Vagina (tissue), 2 donors: ENCODE data around the gene GNG14. TPM values are rescaled to one million over a fixed set of nuclear protein-coding genes. Genes with fewer than 3 reads are reported as not detected.

Experiments
- DNase-seq, 2 donors: peaks; one replicate each; pipeline ENCODE4 v3.0.0-alpha.2; 2017; ENCODE audit errors: extremely low spot score in 2 of 2
- H3K27ac ChIP-seq: fragments of 200-600 bp; sonication (generic); one replicate; pipeline ENCODE4 v1.5.1; 2019
- H3K27me3 ChIP-seq: fragments of 200-600 bp; sonication (generic); one replicate; pipeline ENCODE4 v1.5.1; 2019
- H3K36me3 ChIP-seq, 2 donors: fragments of 200-600 bp; sonication (generic); one replicate each; pipeline ENCODE4 v1.5.1; 2017 to 2019
- H3K4me1 ChIP-seq: fragments of 200-600 bp; sonication (generic); one replicate; pipeline ENCODE4 v1.5.1; 2019
- H3K4me3 ChIP-seq, 2 donors: fragments of 200-600 bp; sonication (generic); 1 replicate in 1 of 2; 2 replicates in 1 of 2; pipeline ENCODE4 v1.5.1; 2016 to 2019
- H3K9me3 ChIP-seq: fragments of 200-600 bp; sonication (generic); one replicate; pipeline ENCODE4 v1.5.1; 2019
- POLR2A ChIP-seq, 2 donors: fragments of 450-650 bp; IDR thresholded peaks; one replicate each; pipeline ENCODE4 v1.6.1; 2017; ENCODE audit warnings: antibody characterized with exemption in 2 of 2, mild to moderate bottlenecking in 2 of 2, moderate library complexity in 2 of 2
- POLR2AphosphoS5 ChIP-seq, 2 donors: sonication (generic); formaldehyde crosslinking; IDR thresholded peaks; one replicate each; pipeline ENCODE4 v1.9.0; 2017; ENCODE audit warnings: antibody characterized with exemption in 2 of 2, mild to moderate bottlenecking in 2 of 2, low read depth in 1 of 2; ENCODE audit not compliant: insufficient read depth in 1 of 2
- intact Hi-C: fragments of 100-400 bp; cut with DNase I; formaldehyde crosslinking; loops from one replicate; pipeline ENCODE4 v1.15.1; 2023
- small RNA-seq: library from RNA; depleted of rRNA; stranded (forward); fragments of <200 nt; gene quantifications from one replicate; pipeline ENCODE3, GENCODE V24; 2016
- total RNA-seq: library from RNA; depleted of rRNA; stranded (reverse); fragments of >200 nt; gene quantifications from one replicate; pipeline ENCODE4 v1.2.3, GENCODE V29; 2016
- TF ChIP-seq, protein P1 (sequence below), 3 experiments: fragments of 450-650 bp in 2 of 3; fragments of 200-600 bp in 1 of 3; sonication (generic) in 1 of 3; IDR thresholded peaks; one replicate each; pipeline ENCODE4 v1.5.1; 2017 to 2019; ENCODE audit warnings: antibody characterized with exemption in 3 of 3, mild to moderate bottlenecking in 2 of 3, moderate library complexity in 2 of 3

Gene GNG14
- total RNA-seq, 1 donor from 2014 or later: not detected

DNA sequence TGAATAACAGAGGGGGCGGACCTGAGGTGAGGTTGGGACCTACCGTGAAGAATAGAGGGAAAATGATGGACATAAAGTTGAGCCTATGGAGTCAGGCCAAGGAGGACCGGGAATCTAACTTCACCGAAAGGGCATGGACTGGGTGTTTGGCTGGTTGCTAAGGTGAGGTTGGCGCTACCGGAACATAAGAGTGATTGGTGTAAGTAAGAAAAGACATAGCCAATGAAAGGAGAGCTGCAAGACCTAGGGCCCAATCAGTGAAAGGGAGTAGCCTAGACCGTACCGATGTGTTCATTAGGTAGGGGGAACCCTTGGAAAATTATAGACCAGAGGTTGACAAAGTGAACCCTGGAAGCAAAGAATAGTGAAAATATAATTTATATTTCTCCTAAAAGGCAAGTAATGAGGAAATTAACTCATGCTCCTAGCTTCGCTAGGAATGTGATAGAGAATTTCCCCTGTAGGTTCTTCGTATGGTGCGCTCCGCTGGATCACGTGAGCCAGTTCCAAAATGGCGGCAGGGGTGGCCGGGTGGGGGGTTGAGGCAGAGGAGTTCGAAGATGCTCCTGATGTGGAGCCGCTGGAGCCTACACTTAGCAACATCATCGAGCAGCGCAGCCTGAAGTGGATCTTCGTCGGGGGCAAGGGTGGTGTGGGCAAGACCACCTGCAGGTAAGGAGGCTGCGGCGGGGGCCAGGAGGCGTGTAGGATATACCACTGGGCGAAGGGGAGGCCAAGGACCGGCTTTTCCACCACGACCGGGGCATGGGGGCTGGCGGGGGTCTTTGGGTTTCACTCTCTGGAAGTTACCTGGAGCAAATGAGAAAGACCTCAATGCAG lies 49.4 kb downstream of the GNG14 start, which contains the start of gene GET3:
TSS of gene GET3 (plus strand) at position 503 of the 840 bp plus-strand sequence. CDS start at position 512, 9 bp downstream.
- peak within 1 kb of the TSS; percentile 73 to 81 for H3K4me3 ChIP-seq
- intact Hi-C loops: no loop called here
- peak in 1 of 2 donors; percentile 99 for DNase-seq
- peaks cover 0 to 14% of the 10 kb centered on the region in 2 donors for H3K36me3 ChIP-seq
- no peaks in the 10 kb centered on the region for H3K9me3 ChIP-seq
- H3K4me1 ChIP-seq: peaks cover 44% of the 10 kb centered on the region
- TF ChIP-seq, protein P1, sequence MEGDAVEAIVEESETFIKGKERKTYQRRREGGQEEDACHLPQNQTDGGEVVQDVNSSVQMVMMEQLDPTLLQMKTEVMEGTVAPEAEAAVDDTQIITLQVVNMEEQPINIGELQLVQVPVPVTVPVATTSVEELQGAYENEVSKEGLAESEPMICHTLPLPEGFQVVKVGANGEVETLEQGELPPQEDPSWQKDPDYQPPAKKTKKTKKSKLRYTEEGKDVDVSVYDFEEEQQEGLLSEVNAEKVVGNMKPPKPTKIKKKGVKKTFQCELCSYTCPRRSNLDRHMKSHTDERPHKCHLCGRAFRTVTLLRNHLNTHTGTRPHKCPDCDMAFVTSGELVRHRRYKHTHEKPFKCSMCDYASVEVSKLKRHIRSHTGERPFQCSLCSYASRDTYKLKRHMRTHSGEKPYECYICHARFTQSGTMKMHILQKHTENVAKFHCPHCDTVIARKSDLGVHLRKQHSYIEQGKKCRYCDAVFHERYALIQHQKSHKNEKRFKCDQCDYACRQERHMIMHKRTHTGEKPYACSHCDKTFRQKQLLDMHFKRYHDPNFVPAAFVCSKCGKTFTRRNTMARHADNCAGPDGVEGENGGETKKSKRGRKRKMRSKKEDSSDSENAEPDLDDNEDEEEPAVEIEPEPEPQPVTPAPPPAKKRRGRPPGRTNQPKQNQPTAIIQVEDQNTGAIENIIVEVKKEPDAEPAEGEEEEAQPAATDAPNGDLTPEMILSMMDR (IDR thresholded peaks at IDR 0.05): peak in 1 of 3 experiments; percentile 19
- no peak for TF ChIP-seq POLR2A (IDR thresholded peaks at IDR 0.05)
- peak; percentile 77 to 99 for TF ChIP-seq POLR2AphosphoS5 (IDR thresholded peaks at IDR 0.05; ENCODE audit: insufficient read depth in 1 of 2, low read depth in 1 of 2)
- H3K27ac ChIP-seq: peak within 1 kb of the TSS; percentile 90
- no peaks in the 10 kb centered on the region for H3K27me3 ChIP-seq

DNA sequence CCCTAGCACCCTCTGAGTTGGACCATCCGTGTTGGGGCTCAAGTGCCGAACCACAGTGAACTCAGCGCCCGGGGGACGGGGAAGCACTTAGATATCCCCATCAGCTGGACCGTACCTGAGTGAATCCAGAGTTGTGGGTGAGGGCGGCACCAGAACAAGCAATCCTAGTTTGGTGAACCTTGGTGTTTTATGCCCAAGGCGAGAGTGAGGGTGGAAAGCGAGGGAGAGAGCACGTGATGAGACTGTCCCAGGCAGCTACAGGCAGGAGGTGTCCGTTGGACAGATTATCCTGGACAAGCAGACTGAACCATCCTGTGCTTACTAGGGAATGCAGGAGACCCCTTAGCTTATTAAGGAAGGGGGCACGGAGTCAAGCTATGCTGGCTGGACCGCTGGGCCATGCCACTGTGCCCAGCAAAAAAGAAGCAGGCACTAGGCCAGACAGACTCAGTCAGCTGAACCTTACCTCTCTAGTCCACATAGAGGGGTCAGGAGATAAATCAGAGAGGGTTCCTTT lies 50.1 kb downstream of the GNG14 start:
- Histone ChIP-seq H3K36me3 (peaks cover 0 to 14% of the 10 kb centered on the region in 2 donors), H3K27ac (peak overlapping the region; percentile 90)
- intact Hi-C loops: no loop called here

More for the DNA sequence above, 50.1 kb downstream of the GNG14 start:
- TF ChIP-seq POLR2AphosphoS5 (IDR thresholded peaks at IDR 0.05; ENCODE audit: insufficient read depth in 1 of 2, low read depth in 1 of 2): no peak
- TF ChIP-seq, protein P1 (IDR thresholded peaks at IDR 0.05): no peak
- TF ChIP-seq POLR2A (IDR thresholded peaks at IDR 0.05): no peak
- Histone ChIP-seq H3K27me3 (no peaks in the 10 kb centered on the region), H3K4me3 (peak overlapping the region; percentile 73 to 81), H3K4me1 (peaks cover 37% of the 10 kb centered on the region), H3K9me3 (no peaks in the 10 kb centered on the region)
- no peak for DNase-seq

Small RNA genes within 50 kb of the gene (small RNA-seq; reads per million reads assigned to genes)
- gene SNORD41: 1,029 reads per million, percentile 99 among the genes with 10 or more reads in this experiment

Other genes starting within 250 kb of the GNG14 start
- 5.9 TPM for gene ZNF443, start 247.0 kb upstream of the GNG14 start, total RNA-seq
- gene ZNF709, start 203.2 kb upstream of the GNG14 start, total RNA-seq: 3.7 TPM
- 12.0 TPM for gene ZNF564, start 136.5 kb upstream of the GNG14 start, total RNA-seq
- 4.9 TPM for gene ZNF490, start 77.2 kb upstream of the GNG14 start, total RNA-seq
- gene ZNF791, start 77.1 kb upstream of the GNG14 start, total RNA-seq: 17.9 TPM
- gene MAN2B1, start 21.3 kb upstream of the GNG14 start, total RNA-seq: 49.1 TPM
- 8.3 TPM for gene WDR83, start 21.2 kb upstream of the GNG14 start, total RNA-seq
- gene DHPS, start 6.1 kb upstream of the GNG14 start, total RNA-seq: 119 TPM
- gene FBXW9, start 8.6 kb downstream of the GNG14 start, total RNA-seq: 5.6 TPM
- 85.7 TPM for gene TNPO2, start 35.9 kb downstream of the GNG14 start, total RNA-seq
- 227 TPM for gene TRIR, start 46.7 kb downstream of the GNG14 start, total RNA-seq
- gene GET3, start 49.5 kb downstream of the GNG14 start, total RNA-seq: 59.9 TPM
- 1.2 TPM for gene BEST2, start 63.8 kb downstream of the GNG14 start, total RNA-seq
- 65.6 TPM for gene HOOK2, start 87.6 kb downstream of the GNG14 start, total RNA-seq
- gene JUNB, start 103.5 kb downstream of the GNG14 start, total RNA-seq: 1,161 TPM
- gene PRDX2, start 113.8 kb downstream of the GNG14 start, total RNA-seq: 190 TPM
- gene THSD8, start 114.1 kb downstream of the GNG14 start, total RNA-seq: not detected
- 10.8 TPM for gene RNASEH2A, start 118.6 kb downstream of the GNG14 start, total RNA-seq
- 8.8 TPM for gene RTBDN, start 146.6 kb downstream of the GNG14 start, total RNA-seq
- gene MAST1, start 150.5 kb downstream of the GNG14 start, total RNA-seq: 1.2 TPM
- gene DNASE2, start 193.5 kb downstream of the GNG14 start, total RNA-seq: 23.6 TPM
- gene KLF1, start 199.2 kb downstream of the GNG14 start, total RNA-seq: not detected
- 23.6 TPM for gene GCDH, start 203.2 kb downstream of the GNG14 start, total RNA-seq
- not detected for gene SYCE2, start 231.3 kb downstream of the GNG14 start, total RNA-seq
- 44.2 TPM for gene FARSA, start 245.7 kb downstream of the GNG14 start, total RNA-seq